Measurements from ENCODE around the gene FNBP1.
"Not testable (repeated sequence)": the region's sequence is repeated elsewhere in the genome, so short reads cannot be mapped to it uniquely, and the experiment has no call there.

DNA sequence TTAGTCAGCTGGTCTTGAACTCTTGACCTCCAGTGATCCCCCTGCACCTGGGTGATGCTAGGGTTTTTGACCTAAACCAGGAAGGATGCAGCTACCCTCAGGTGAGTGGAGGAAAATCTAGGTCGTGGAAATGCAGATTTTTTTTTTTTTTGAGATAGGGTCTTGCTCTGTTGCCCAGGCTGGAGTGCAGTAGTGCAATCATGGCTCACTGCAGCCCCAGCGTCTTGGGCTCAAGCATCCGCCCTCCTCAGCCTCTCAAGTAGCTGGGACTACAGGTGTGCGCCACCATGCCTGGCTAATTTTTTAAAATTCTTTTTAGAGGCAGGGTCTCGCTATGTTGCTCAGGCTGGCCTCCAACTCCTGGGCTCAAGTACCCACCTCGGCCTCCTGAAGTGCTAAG lies 51.9 kb downstream of the FNBP1 start:
- TF ChIP-seq, protein P1, sequence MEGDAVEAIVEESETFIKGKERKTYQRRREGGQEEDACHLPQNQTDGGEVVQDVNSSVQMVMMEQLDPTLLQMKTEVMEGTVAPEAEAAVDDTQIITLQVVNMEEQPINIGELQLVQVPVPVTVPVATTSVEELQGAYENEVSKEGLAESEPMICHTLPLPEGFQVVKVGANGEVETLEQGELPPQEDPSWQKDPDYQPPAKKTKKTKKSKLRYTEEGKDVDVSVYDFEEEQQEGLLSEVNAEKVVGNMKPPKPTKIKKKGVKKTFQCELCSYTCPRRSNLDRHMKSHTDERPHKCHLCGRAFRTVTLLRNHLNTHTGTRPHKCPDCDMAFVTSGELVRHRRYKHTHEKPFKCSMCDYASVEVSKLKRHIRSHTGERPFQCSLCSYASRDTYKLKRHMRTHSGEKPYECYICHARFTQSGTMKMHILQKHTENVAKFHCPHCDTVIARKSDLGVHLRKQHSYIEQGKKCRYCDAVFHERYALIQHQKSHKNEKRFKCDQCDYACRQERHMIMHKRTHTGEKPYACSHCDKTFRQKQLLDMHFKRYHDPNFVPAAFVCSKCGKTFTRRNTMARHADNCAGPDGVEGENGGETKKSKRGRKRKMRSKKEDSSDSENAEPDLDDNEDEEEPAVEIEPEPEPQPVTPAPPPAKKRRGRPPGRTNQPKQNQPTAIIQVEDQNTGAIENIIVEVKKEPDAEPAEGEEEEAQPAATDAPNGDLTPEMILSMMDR (IDR thresholded peaks at IDR 0.05), result not testable (repeated sequence)
- TF ChIP-seq POLR2A (IDR thresholded peaks at IDR 0.05), result not testable (repeated sequence)
